8988T (cell line): ENCODE results near the gene CCL26.
"Not testable (repeated sequence)": the region's sequence is repeated elsewhere in the genome, so short reads cannot be mapped to it uniquely, and the experiment has no call there.

Experiments used
- DNase-seq: peaks from one replicate; pipeline ENCODE4 v3.0.0; 2011

Gene CCL26

GRCh38 chr7:75737856-75738603 lies 34.0 kb downstream of the CCL26 start:
- DNase-seq = no peak

DNA sequence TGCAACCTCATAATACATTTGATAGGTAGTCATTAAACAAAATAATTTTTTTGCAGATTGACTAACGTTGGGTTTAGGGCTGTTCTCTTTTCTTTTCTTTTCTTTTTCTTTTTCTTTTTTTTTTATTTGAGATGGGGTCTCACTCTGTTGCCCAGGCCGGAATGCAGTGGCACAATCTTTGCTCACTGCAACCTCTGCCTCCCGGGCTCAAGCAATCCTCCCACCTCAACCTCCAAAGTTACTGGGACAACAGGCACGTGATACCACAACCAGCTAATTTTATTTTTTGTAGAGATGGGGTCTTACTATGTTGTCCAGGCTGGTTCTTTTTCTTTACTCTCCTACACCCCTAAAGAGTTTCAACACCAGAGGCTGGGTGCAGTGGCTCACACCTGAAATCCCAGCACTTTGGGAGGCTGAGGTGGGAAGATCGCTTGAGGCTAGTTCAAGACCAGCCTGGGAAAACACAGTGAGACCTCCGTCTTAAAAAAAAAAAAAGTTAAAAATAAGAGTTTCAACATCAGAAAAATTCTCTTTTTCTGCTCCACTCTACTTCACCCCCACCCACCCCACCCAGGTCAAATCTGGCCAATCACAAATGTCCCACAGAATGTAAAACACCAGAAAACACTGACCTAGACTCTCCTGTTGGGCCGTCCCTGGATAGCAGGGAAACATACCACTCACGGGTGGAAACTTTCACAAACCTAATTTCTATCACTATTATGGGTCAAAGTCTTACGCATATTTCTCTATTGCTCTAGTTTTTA lies 36.2 kb downstream of the CCL26 start:
- DNase-seq = no peak

- DNase-seq = no peak
Measured at GRCh38 chr7:75734586-75735458, 37.2 kb downstream of the CCL26 start.

- no peak for DNase-seq
Measured at GRCh38 chr7:75732764-75733630, 39.0 kb downstream of the CCL26 start.

- no peak for DNase-seq
Measured at GRCh38 chr7:75732016-75732521, 39.9 kb downstream of the CCL26 start.

DNA sequence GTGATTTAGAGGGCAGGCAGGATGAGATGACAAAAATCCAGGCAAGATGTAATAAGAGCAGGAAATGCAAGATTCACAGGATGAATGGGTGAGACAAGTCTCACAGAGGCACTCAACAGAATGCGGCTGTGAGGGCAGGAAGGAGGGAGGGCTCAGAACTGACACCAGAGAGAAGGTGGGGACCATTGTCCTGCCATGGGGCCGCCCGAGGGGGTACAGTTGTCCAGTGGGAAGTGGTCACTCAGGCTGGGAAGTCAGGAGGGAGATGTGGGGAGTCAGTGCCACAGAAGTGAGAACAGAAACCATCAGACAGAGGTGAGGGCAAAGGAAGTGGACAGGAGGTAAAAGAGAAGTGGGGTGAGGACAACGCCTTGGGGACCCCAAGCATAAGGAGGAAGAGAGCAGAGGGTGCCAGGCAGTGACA lies 42.1 kb downstream of the CCL26 start:
- DNase-seq = no peak

GRCh38 chr7:75727881-75728593 lies 44.0 kb downstream of the CCL26 start:
- DNase-seq = no peak

- DNase-seq = not testable (repeated sequence)
Measured at GRCh38 chr7:75727351-75727750, 44.7 kb downstream of the CCL26 start.

DNA sequence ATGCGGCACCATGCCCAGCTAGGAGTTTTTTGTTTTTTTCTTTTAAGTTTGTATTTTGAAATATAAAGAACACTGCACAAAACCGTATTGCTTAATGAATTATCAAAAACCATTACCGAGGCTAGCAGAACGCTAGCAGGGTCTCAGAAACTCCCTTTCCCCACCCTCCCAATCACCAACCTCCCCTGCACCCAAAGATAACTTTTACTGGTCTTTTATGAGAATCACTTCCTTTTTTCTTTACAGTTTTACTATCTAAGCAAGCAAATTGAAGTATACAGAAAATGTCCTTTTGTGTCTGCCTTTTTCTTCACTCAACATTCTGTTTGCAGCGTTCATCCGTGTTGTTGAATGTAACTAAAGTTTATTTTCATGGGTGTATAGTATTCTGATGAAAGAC lies 46.7 kb downstream of the CCL26 start:
- DNase-seq = no peak

DNA sequence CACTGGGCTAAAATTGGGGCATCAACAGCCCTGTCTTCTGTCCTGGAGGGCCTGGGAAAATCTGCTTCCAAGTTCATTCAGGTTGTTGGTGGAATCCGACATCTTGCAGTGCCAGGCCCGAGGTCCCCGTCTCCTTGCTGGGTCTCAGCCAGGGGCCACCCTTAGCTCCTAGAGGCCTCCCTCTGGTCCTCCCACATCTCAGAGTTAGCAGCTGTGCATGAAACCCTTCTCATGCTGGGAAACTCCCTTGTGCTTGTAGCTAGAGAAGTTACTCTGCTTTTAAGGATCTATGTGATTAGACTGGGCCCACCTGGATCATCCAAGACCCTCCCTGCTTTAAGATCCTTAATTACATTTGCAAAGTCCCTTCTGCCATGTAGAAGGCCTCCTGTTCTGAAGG lies 48.6 kb downstream of the CCL26 start:
- DNase-seq = no peak

- no peak for DNase-seq
Measured at GRCh38 chr7:75722373-75722772, 49.6 kb downstream of the CCL26 start.

- DNase-seq = not testable (repeated sequence)
Measured at GRCh38 chr7:75721922-75722321, 50.1 kb downstream of the CCL26 start.

DNA sequence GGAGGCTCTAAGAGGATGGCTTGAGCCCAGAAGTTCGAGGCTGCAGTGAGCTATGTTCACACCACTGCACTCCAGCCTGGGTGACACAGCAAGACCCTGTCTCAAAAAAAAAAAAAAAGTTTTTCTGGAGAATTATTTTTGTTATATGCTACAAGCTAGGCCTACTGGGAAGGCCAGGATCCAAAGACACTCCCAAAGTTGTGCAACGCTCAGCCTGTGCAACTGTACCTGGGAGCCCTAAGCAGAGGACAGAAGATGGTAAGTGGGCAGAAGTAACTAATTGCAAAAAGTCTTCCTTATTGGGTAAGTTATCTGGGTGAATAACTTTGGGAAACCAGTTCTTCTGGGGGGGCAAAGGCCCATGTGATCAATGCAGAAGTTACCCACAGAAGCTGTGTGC lies 50.6 kb downstream of the CCL26 start:
- no peak for DNase-seq

- no peak for DNase-seq
Measured at GRCh38 chr7:75719626-75720025, 52.4 kb downstream of the CCL26 start.
